Measurements from ENCODE around the gene SFXN2. TPM values are rescaled to one million over a fixed set of nuclear protein-coding genes. Genes with fewer than 3 reads are reported as not detected.

Gene SFXN2
- total RNA-seq, 4 donors from 2014 or later, result 4.3 to 7.9 (median 5.0) TPM

DNA sequence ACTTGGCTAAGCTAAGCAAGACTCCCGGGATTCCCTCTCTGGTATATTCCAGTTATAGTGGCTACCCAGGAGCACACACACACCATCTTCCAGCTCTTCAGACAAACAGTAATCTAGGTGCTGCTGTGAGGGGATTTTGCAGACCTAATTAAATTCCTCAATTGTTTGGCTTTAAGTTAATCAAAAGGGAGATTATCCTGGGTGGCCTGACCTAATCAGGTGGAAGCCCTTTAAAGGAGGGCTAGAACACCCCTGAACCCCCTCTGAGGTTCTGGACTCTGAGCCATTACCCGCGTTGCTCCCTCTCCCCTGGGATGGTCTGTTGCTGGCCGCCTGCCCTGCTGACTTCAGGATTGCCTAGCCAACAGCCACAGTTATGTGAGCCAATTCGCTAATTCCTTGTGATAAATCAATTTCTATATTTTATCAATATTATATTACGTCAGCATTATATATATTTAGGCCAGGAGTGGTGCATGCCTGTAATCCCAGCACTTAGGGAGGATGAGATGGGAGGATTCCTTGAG, 6.4 kb downstream of the SFXN2 start:
- no peak for ATAC-seq (ENCODE audit: low FRiP score)
- TF ChIP-seq, protein P1, sequence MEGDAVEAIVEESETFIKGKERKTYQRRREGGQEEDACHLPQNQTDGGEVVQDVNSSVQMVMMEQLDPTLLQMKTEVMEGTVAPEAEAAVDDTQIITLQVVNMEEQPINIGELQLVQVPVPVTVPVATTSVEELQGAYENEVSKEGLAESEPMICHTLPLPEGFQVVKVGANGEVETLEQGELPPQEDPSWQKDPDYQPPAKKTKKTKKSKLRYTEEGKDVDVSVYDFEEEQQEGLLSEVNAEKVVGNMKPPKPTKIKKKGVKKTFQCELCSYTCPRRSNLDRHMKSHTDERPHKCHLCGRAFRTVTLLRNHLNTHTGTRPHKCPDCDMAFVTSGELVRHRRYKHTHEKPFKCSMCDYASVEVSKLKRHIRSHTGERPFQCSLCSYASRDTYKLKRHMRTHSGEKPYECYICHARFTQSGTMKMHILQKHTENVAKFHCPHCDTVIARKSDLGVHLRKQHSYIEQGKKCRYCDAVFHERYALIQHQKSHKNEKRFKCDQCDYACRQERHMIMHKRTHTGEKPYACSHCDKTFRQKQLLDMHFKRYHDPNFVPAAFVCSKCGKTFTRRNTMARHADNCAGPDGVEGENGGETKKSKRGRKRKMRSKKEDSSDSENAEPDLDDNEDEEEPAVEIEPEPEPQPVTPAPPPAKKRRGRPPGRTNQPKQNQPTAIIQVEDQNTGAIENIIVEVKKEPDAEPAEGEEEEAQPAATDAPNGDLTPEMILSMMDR (IDR thresholded peaks at IDR 0.05), result no peak
- DNase-seq (ENCODE audit: low spot score), result no peak

DNA sequence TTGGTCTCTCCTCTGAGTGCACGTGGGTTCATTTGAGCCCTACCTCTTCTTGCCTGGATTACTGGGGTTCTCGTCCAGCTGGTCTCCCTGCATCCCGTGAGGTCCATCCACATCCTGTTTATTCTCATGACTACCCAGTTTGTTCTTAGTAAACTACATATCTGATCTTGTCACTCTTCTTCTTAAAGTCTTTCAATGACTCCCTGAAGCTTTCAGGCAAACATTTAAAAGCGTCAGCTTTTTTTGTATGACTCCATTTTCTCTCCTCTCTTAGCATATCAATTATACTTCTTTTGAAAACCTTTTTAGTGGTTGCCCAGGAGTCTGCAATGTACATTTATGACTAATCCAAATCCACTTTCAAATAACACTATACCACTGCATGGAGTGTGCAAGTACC, 7.5 kb downstream of the SFXN2 start:
- TF ChIP-seq, protein P1 (IDR thresholded peaks at IDR 0.05), result no peak
- ATAC-seq (ENCODE audit: low FRiP score) (no peak), DNase-seq (ENCODE audit: low spot score) (no peak)

DNA sequence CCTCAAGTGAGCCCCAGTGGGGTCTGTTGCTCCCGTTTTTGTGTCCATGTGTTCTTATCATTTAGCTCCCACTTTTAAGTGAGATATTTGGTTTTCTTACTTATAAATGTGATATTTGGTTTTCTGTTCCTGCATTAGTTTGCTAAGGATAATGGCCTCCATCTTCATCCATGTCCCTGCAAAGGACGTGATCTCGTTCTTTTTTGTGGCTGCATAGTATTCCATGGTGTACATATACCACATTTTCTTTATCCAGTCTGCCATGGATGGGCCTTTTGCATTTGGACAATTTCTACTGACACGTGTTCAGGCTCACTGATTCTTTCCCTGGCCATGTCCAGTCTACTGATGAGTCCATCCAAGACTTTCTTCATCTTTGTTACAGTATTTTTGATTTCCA, 9.6 kb downstream of the SFXN2 start:
- no peak for DNase-seq (ENCODE audit: low spot score)
- TF ChIP-seq, protein P1 (IDR thresholded peaks at IDR 0.05), result no peak
- ATAC-seq (ENCODE audit: low FRiP score), result no peak

DNA sequence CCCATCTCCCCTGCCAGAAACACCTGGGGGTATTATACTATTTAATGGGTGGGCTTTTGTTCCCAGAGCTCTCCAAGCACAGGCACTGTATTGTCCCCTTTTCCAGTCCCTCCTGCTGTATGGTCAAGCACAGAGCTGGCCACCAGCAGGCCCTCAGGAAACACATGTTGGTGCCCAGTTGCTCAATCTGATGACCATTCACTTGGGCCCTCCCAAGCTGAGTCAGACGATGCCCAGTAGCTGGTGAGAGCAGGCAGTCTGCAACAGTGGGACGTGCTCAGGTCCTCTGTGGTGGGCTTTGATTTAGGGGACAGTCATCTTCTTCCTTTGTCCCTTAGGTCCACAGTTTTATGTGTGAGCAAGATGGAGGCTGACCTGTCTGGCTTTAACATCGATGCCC, 11.8 kb downstream of the SFXN2 start:
- TF ChIP-seq, protein P1 (IDR thresholded peaks at IDR 0.05), result no peak
- ATAC-seq (ENCODE audit: low FRiP score), result peak; percentile 26
- no peak for DNase-seq (ENCODE audit: low spot score)

DNA sequence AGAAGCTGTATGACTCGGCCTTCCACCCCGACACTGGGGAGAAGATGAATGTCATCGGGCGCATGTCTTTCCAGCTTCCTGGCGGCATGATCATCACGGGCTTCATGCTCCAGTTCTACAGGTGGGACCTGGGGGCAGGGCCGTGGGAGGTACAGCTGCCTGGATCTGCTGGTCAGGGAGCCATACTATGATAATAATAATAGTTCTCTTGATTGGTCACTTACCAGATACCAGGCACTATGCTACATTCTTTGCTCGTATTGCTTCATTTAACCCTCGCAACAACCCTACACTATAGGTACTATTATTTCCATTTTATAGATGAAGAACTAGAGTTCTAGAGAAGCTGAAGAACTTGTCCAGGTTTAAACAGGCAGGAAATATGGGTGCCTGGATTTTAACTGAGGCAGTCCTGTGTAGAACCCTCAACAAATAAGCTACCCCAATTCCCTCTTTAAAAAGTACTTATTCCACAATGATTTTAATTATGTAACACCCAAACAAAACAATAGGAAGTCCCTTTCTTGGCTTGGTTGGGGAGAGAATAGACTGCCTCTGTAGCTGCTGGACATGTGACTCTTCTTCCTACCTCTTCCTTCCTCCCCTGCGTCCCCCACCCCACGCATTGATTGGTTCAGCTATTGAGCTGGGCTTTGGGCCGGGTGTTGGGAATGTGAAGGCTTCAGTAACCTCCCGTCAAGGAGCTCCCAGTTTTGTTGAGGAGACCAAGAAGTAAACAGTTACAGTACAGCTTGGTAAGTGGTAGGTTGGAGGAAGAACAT, 12.8 kb downstream of the SFXN2 start:
- DNase-seq (ENCODE audit: low spot score) (no peak), ATAC-seq (ENCODE audit: low FRiP score) (no peak)
- TF ChIP-seq, protein P1 (IDR thresholded peaks at IDR 0.05), result no peak

DNA sequence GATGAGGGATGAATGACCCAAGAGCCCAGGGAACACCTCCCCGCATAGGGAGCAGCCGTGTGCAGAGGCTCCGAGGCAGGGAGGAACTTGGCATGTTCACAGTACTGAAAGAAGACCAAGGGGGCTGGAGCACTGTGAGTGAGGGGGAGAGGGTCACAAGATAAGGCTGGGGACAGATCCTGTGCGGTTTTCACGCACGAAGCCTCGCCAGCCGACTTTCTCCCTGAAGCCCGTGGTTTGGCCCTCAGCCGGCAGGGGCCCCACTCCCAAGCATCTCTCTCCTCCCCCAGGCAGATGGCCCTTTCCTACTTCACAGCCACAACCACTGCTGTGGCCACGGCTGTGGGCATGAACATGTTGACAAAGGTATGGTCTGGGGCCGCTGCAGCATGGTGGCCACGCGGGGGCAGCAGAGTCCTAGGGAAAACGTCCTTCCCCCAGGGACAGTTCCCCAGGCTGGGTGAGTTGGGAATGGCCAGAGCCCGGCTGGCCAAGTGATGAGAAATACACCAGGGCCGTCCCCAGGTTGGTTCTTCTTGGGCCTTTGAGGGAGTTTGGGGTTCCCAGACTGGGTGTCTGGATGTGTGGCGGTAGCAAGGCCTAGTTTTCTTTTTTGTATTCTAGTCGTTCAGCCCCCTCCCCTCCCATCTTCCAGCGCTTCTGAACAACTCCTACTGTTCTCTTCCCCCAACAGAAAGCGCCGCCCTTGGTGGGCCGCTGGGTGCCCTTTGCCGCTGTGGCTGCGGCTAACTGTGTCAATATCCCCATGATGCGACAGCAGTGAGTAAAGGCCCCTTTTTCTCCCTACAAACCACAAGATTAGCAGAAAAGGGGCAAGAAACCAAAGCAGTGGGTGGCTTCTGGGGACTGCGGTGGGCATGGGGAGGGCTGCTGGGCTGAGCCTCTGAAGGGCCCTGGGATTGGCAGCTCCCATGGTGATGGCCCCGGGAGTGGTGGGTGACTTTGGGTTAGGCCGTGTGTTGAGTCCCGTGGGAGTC, 14.9 kb downstream of the SFXN2 start:
- DNase-seq (ENCODE audit: low spot score) (peak; percentile 90), ATAC-seq (ENCODE audit: low FRiP score) (peak; percentile 87)
- TF ChIP-seq, protein P1 (IDR thresholded peaks at IDR 0.05), result peak in 2 of 3 donors; percentile 72 to 75

Data from omental fat pad (tissue), 4 donors.